Peyer's patch (tissue), 4 donors: Measurements from ENCODE around the gene GGPS1.
"Not testable (repeated sequence)": the region's sequence is repeated elsewhere in the genome, so short reads cannot be mapped to it uniquely, and the experiment has no call there.

Source experiments
- POLR2A ChIP-seq, 2 donors: fragments of 450-650 bp; IDR thresholded peaks; one replicate each; pipeline ENCODE4 v1.5.1; 2017; ENCODE audit warnings: antibody characterized with exemption in 2 of 2, mild to moderate bottlenecking in 2 of 2, moderate library complexity in 2 of 2
- TF ChIP-seq, protein P1 (sequence below), 6 experiments: fragments of 450-650 bp in 4 of 6; fragments of 200-600 bp in 2 of 6; sonication (generic) in 1 of 6; IDR thresholded peaks; one replicate each; pipeline ENCODE4 v1.5.1; 2017 to 2019; ENCODE audit warnings: antibody characterized with exemption in 6 of 6, mild to moderate bottlenecking in 3 of 6, moderate library complexity in 1 of 6

DNA sequence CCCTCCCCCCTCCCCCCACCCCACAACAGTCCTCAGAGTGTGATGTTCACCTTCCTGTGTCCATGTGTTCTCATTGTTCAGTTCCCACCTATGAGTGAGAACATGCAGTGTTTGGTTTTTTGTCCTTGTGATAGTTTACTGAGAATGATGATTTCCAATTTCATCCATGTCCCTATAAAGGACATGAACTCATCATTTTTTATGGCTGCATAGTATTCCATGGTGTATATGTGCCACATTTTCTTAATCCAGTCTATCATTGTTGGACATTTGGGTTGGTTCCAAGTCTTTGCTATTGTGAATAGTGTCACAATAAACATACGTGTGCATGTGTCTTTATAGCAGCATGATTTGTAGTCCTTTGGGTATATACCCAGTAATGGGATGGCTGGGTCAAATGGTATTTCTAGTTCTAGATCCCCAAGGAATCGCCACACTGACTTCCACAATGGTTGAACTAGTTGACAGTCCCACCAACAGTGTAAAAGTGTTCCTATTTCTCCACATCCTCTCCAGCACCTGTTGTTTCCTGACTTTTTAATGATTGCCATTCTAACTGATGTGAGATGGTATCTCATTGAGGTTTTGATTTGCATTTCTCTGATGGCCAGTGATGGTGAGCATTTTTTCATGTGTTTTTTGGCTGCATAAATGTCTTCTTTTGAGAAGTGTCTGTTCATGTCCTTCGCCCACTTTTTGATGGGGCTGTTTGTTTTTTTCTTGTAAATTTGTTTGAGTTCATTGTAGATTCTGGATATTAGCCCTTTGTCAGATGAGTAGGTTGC is 53.8 kb downstream of the GGPS1 start:
- TF ChIP-seq, protein P1, sequence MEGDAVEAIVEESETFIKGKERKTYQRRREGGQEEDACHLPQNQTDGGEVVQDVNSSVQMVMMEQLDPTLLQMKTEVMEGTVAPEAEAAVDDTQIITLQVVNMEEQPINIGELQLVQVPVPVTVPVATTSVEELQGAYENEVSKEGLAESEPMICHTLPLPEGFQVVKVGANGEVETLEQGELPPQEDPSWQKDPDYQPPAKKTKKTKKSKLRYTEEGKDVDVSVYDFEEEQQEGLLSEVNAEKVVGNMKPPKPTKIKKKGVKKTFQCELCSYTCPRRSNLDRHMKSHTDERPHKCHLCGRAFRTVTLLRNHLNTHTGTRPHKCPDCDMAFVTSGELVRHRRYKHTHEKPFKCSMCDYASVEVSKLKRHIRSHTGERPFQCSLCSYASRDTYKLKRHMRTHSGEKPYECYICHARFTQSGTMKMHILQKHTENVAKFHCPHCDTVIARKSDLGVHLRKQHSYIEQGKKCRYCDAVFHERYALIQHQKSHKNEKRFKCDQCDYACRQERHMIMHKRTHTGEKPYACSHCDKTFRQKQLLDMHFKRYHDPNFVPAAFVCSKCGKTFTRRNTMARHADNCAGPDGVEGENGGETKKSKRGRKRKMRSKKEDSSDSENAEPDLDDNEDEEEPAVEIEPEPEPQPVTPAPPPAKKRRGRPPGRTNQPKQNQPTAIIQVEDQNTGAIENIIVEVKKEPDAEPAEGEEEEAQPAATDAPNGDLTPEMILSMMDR (IDR thresholded peaks at IDR 0.05), result not testable (repeated sequence)
- TF ChIP-seq POLR2A (IDR thresholded peaks at IDR 0.05), result not testable (repeated sequence)
